ENCODE data around the gene RILPL2.
"Not testable (repeated sequence)": the region's sequence is repeated elsewhere in the genome, so short reads cannot be mapped to it uniquely, and the experiment has no call there.

RILPL2 gene

GRCh38 chr12:123379391-123379790 is 57.1 kb downstream of the RILPL2 start:
- no peak for DNase-seq

GRCh38 chr12:123372415-123372814 is 64.1 kb downstream of the RILPL2 start:
- DNase-seq = not testable (repeated sequence)

GRCh38 chr12:123371667-123372368 is 64.7 kb downstream of the RILPL2 start:
- not testable (repeated sequence) for DNase-seq

- DNase-seq = no peak
These were observed 67.3 kb downstream of the RILPL2 start for GRCh38 chr12:123369229-123369628.

- DNase-seq = not testable (repeated sequence)
These were observed 68.1 kb downstream of the RILPL2 start for GRCh38 chr12:123368431-123368830.

- DNase-seq = no peak
These were observed 69.0 kb downstream of the RILPL2 start for GRCh38 chr12:123367511-123367910.
